SK-MEL-5 (cell line): ENCODE results near the gene ST6GAL1. TPM values are rescaled to one million over a fixed set of nuclear protein-coding genes. Genes with fewer than 3 reads are reported as not detected.
"Not testable (repeated sequence)": the region's sequence is repeated elsewhere in the genome, so short reads cannot be mapped to it uniquely, and the experiment has no call there.

Experiments
- DNase-seq: peaks from one replicate; pipeline ENCODE4 v3.0.0-alpha.2; 2016; ENCODE audit warnings: low read depth, low spot score
- in situ Hi-C: cut with HindIII; loops from 2 replicates; pipeline ENCODE4 v1.10.0; 2016; ENCODE audit warnings: low sequenced_read_pairs, high pct_unique_total_duplicates, low pct_unique_long_range_greater_than_20kb
- total RNA-seq: library from RNA; depleted of rRNA; stranded (reverse); fragments of >200 nt; shearing (Covaris generic); gene quantifications from 2 replicates; pipeline ENCODE4 v1.2.3, GENCODE V29; 2014

ST6GAL1 gene
- total RNA-seq, 1 experiment from 2014 or later: 41.0 TPM

DNA sequence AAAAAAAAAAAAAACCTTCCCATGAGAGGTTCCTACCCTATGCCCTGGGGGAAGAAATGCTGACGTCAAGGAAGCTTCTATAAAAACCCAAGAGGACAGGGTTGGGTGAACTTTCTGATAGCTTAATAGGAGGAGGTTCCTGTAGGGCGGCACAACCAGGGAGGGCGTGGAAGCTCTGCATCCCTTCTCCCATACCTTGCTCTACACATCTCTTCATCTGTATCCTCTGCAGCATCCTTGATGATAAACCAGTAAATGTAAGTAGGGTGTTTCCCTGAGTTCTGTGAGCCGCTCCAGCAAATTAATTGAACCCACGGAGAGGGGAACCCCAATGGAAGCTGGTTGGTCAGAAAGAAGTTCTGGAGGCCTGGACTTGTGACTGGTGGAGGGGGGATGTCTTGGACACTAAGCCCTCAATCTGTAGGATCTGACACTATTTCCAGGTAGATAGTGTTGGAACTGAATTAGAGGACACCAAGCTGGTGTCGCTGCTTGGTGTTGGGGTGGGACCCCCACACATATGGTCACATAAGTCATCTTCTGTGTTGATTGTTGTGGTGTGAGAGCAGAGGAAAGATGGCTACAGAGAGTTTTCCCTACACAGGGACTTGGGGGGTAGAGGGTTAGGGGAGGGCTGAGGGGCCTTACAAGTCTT, 91.5 kb downstream of the ST6GAL1 start:
- peak; percentile 94 for DNase-seq
- in situ Hi-C loops: no loop called here

DNA sequence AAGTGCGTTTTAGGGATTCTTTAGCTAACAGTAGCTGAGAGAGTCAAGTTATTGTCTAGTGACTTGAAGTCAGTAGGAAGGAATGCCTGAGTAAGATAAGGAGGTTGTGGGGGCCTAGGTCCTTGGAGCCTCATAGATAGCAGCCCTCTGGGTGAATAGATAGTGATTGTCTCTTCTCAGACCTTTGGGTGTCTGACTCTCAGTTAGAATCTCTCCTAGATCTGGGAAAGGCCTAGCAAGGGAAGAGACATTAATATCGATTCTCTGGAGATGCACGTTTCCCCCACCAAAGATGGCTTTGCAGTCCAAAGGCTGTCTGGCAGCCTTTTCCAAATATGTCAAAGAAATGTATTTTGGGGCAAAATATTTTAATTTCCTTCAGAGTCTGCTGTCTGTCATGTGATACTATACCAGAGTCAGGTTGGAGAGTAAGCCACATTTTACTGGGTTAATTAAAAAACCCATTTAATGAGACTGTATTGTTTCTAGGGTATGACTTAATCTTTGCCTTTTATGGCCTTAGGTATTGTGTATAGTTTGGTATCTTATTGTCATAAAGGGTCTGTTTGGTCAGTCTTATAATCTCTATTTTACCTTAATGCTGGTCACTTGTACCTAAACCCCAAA, 92.2 kb downstream of the ST6GAL1 start:
- in situ Hi-C loops: no loop called here
- no peak for DNase-seq

DNA sequence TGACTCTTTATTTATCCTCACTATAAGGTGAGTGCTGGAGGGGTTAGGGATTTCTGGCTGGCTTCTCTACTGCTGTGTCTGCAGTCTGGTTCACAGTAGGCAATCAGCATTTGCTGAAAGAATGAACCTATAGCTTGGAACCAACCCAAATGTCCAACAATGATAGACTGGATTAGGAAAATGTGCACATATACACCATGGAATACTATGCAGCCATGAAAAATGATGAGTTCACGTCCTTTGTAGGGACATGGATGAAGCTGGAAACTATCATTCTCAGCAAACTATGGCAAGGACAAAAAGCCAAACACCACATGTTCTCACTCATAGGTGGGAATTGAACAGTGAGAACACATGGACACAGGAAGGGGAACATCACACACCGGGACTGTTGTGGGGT, 93.0 kb downstream of the ST6GAL1 start:
- DNase-seq, in situ Hi-C loops: not testable (repeated sequence)

DNA sequence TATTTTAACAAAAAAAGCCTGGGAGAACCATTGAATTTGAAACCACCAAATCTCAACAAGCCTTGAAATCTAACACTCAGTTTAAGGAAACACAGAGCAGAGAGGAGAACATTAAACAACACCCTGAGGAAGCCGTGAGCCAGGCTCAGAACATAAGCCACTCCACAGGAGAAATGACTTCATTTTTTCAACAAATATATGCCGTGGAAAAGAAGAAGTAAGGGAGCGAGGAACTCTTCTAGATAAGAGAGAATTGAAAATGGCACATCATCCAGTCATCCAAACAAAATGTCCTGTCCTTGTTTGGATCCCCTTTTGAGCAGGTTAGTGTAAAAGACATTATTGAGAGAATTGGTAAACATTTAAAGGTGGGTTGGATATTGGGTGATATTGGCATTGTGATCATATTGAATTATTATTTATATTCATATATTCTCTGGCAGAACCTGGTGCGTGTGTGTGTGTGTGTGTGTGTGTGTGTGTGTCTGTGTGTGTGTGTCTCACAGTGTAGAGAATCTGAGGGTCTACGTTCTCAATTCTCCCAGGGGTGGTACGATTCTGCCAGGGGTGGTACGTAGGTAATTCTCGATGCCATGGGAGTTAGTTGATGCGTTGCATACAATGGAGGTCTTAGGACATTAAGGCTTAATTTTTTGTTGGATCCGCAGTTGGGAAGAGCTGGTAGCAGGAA, 94.4 kb downstream of the ST6GAL1 start:
- no peak for DNase-seq
- in situ Hi-C loops: no loop called here

DNA sequence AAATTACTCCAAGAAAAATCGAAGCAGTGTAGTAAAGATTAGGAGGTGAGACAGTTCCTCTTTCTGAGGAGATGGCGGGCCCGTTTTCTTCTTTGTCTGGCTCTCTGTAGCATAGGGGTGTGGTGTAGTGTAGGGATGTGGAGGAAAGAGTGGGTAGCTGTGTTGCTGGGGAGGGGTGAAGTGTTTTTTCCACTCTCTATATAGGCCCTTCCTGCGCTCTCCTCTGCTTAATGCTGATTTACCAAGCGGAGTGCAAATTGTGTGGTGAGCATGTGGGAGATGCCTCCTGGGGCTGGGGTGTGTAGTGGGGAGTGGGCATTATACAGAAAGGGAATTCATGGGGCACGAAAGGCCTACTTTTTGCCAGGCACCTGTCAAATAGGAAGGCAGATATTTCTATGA, 94.9 kb downstream of the ST6GAL1 start:
- DNase-seq: no peak
- in situ Hi-C loops: no loop called here

DNA sequence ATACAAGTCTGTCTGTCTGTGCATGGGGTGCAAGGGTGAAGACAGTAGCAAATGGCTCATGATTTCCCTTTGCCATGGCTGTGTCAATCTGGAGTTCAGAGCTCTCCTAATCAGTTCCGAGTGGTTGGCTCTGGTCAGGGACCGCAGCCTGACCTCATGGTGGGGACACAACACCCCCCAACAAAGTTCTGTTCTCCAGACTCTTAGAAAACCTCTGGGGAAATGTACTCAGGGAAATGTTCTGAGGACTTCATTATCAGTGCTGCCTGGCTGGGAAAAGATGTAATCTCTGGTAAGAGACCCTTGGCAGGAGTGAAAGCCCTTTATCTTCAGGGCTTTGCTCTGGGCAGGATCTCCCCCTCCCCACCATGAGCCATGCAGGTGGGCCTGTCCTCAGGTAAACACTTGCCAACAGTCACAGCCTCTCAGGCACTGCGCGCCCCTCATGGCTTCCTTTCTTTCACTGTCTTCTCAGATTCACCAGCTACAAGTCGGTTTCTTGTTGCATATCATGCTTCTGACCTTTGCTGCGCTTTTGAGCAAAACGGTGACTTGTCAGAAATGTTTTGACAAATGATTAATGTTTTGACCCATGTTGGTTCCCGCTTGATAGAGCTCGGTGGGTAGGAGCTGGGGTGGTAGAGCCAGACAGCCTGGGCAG, 95.5 kb downstream of the ST6GAL1 start:
- DNase-seq: no peak
- in situ Hi-C loops: no loop called here

DNA sequence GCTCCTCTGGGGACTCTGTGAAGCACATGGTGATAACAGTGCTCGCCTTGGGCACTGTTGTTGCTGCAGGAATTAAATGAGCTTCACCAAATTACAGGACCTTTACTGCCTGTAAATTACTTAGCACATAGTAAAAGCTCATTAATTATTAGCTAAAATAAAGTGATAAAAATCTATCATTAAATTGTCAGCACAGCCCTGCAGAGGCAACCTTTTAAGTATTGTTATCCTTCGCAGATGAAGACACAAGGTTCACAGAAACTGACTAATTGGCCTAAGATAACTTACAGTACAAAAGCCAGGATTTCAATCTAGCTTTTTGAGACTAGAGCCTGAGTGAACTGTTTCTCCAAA, 96.0 kb downstream of the ST6GAL1 start:
- in situ Hi-C loops: no loop called here

DNA sequence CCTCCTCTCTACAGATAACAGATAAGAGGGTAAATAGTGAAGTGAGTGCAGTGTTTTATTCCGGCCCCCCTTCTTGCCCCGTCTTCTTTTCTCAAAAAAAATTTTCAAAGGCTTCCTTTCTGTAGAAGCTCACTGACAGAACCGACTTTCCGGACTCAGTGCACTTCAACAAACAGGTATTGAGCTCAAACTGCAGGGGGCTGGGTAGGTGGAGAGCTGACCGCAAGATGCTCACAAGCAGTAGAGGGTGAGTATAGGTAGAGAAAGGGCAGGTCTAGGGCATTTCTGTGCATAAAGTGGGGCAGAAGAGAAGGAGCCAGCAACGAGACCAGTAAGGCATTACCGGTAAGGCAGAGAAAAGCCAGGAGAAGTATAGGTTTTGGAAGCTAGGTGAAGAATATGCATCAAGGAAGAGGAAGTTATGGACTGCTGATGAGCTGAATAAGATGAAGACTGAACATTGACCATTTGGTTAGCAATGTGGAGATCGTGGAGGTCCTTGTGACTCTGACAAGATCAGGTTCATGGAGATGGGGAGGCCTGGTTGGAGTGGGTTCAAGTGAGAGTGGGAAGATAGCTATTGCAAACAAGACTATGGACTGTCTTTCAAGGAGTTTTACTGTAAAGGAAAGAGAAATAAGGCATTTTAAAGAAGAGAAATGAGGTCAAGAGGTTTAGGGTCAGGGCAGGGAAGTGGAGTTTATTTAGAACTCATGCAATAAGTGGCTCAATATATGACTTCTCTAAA, 97.4 kb downstream of the ST6GAL1 start:
- in situ Hi-C loops: no loop called here
- no peak for DNase-seq

More for the DNA sequence above, 96.0 kb downstream of the ST6GAL1 start:
- no peak for DNase-seq

DNA sequence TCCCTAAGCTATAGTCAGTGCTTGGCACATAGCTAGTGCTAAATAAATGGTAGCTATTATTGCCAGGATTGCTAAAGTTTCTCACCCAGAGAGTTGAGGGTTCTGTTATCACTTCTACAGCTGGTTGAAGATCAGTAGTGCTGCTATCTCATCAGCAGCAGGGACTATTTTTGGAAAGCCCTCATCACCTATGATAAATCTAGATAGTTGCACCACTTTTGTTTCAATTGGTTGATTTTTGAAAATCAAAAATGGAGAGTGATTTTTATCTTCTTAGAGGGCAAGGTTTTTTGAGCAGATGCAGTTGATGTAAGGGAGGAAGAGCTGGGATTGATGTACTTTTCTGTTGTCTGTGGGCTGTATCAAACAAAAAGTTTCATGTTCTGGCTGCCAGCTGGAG, 101.6 kb downstream of the ST6GAL1 start:
- in situ Hi-C loops: no loop called here
- DNase-seq: no peak

DNA sequence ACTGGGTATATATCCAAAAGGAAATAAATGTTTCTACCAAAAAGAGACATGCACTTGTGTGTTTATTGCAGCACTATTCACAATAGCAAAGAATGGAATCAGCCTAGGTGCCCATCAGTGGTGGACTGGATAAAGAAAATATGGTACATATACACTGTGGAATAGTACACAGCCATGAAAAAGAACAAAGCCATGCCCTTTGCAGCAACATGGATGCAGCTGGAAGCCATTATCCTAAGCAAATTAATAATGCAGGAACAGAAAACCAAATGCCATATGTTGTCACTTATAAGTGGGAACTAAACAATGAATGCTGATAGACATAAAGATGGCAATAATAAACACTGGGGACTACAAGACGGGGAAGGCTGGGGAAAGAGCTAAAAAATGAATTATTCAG, 106.1 kb downstream of the ST6GAL1 start:
- no peak for DNase-seq
- in situ Hi-C loops: no loop called here

DNA sequence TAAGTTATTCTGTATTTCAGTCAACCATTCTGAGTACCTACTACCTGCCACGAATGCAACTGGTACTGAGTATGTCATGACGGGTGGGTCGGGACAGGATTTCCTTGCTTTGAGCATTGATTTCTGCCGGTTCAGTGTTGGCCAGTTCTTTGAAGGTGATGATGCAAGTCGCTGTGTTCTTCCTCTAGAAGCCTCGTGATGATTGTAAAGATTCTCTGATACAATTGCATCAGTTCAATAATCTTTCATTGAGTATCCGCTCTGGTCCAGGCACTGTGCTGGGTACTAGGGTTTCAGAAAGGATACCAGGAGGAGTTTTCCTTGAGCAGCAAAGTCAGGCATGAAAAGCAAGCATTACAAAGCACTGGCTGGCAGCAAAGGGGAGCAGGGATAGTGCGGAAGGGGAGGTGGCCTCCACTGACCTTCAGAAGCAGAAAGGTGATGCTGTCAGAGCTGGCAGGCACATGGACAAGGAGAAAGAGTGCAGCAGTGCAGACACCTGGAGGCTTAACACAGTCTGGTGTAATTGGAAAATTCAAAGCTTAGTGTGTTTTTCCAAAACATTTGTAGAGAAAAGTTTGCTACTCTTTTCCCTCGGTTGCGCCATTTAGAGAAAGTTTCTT, 108.9 kb downstream of the ST6GAL1 start:
- in situ Hi-C loops: no loop called here
- no peak for DNase-seq

DNA sequence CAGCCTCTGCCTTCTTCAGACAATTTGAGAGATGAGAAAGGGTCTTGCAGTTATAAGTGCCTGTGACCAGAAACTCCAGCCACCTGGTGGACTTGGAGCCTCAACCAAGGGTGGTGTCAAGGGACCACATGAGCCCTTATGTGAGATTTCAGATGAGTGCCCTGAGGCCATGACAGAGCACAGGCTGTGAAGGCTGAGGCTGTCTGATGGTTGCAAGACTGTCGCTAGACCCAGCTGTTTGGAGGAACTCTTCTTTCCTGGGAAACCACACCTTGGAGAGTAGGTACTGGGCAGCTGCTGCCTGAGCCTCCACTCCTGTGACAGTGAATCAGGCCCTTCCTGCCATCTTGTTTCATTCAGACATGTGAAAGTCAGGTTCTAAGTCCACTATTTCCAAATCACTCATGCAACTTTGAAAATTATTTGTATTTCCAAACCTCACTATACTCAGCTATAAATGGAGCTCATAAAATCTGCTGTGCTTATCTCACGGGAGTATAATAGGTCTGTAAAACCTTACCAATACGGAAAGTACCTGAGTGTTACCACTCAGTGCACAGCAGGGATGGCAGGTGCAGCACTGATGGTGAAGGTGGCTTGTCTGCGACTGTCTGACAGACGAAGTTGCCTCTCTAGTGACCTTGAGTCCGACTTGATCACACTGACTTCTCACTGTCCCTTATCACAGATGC, 109.5 kb downstream of the ST6GAL1 start:
- in situ Hi-C loops: no loop called here
- DNase-seq: no peak

DNA sequence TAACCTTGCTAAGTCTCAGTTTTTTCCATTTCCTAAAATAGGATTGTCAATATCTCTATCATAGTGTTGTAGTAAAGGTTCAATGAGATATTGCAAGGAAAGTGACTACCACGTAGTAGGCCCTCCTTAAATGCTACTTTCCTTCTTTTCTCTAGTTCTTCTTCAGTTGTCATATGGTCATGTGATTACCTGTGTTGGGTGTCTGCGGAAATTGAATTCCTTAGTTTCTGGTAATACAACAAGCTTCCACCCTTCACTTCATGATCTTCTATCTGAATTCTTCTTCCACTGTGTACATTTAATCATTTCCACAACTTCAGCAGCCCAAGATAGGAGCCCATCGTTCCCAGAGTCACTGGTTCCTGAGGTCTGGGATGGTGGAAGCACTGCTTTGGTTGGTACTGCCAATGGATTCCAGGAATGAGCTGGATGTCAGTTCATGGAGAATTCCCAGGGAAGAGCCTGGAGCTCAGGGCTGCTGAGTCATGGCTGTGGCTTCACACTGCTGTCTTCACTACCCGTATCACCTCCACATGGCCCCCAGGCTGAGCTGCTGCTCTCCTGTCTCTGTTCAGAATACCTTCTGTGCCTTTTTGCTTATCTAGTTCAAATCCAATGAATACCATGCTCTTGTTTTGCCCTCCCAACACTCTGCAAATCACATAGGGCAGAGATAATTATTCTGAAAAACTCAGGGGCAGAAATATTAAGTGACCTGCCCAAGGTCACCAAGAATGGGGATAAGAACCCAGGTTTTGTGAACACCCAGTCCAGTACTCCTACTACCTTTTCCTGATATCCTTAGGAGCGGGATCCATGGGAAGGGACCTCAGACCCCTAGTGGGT, 110.4 kb downstream of the ST6GAL1 start:
- in situ Hi-C loops: no loop called here
- no peak for DNase-seq

DNA sequence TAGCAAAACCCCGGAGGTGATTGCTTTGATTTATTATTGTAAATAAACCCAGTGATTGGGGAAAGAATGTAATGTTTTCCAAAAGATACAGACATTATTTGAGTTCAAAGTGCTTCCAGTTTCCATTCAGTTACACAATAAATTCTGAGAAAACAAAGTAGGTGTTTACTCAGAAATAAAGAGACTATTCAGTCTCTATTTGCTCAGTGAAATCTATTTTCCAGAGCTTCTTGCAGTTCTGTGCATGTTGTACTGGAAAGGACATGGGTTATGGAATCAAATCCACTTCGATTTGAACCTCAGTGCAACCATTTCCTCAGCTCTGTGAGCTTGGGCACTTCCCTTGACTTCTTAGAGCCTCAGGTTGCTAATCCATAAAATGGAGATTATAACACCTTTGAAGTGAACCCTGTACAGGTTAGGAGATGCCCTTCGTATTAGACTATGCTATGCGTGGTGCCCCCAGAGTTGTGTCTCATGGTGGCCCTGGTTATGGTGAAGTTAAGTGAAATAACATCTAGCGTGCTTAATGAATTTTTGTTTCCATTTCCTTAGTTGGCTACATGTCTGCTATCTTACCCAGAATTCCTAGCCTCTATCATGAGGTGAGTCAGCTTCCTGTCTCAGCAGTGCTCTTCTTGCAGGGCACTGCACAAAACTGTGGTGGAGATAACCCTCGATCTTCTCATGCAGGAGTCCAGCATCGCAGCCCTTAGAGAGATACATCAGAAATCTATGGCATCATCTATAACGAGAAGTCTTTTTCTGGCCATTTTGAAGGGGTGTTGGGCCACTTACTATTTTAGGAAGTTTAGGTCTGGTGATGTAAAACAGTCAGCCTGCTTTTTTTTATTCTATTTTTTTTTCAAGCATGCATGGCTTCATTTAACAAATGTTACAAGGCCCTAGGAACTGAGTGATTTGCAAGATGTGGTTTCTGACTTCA, 111.3 kb downstream of the ST6GAL1 start:
- DNase-seq: no peak
- in situ Hi-C loops: no loop called here

DNA sequence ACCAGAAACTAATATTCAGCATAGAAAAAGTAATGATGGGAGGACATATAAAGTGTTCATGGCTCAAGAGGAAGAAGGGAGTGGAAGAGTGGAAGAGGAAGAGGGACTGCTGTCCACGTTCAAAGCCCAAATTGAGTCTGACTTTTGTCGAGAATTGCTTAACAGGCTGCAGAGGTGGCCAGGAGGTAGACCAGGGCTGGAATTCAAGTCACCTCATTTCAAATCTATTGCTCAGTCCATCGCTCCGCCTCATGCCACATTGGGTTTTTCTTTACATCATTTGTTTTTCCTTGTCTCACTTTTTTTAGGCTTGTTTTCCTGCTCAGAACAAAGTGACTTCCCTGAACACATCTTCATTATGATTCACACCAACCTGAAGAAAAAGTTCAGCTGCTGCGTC, 112.0 kb downstream of the ST6GAL1 start:
- no peak for DNase-seq
- in situ Hi-C loops: no loop called here
